Activated naive CD8-positive, alpha-beta T cell treated with anti-CD3 and anti-CD28 coated beads, Interleukin-2, amount 50 U/mL, for 16 hours (primary cell): ENCODE measurements around the gene QSOX2.

Experiments
- DNase-seq: peaks from one replicate; pipeline ENCODE4 v3.0.0-alpha.2; 2020; ENCODE audit warnings: low read depth, low spot score

QSOX2 gene

DNA sequence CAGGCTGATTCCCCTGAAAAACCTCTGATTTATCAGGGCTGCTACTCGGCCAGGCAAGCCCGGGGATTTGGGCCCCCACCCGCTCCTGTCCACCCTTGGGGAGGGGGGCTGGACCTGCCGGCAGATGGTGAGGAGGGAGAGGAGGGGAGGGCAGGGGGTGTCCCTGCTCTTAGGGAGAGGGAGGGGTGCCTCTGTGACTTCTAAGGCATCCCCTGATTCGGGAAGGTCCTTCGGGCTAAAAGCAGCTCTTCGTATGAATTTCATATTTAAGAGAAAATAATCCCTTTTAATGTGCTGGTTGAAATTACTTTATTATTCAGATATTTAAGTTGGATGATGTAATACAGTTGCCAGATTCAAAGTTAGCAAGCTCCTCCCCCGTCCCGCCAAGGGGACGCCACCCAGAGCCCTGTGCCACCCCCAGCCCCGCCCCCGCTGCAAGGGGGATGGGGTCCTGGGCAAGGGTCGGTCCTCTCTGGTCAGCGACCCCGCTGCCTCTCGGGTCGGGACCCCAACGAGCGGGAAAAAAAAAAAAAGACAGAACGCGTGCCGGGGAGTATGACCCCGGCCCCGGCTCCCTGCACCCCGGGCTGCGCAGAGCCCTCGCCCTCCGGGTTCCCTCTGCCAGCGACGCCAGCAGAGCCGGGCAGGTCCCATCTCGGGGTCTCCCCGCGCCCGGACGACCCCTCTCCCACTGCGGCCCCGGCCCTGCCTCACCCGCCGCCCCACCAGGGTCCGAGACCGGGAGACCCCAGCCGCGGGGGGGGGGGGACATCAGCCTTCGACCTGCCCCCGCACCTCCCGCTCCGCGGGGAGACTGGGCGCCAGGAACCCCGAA, 53.1 kb downstream of the QSOX2 start:
- no peak for DNase-seq

DNA sequence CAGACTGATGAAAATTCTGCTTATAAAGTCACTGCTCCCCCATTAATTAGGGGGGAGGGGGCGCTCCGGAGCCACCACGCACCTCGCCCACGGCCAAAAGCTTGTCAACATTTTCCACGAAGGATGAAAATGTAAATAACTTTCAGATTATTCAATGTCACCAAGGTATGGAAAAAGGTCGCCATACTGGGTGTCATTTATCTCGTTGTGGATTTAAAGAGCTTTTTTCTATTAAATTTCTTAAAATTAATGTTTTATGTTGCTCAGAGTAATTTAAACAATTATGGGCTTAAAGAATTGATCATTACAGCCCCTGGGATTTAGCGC, 53.7 kb downstream of the QSOX2 start:
- no peak for DNase-seq

DNA sequence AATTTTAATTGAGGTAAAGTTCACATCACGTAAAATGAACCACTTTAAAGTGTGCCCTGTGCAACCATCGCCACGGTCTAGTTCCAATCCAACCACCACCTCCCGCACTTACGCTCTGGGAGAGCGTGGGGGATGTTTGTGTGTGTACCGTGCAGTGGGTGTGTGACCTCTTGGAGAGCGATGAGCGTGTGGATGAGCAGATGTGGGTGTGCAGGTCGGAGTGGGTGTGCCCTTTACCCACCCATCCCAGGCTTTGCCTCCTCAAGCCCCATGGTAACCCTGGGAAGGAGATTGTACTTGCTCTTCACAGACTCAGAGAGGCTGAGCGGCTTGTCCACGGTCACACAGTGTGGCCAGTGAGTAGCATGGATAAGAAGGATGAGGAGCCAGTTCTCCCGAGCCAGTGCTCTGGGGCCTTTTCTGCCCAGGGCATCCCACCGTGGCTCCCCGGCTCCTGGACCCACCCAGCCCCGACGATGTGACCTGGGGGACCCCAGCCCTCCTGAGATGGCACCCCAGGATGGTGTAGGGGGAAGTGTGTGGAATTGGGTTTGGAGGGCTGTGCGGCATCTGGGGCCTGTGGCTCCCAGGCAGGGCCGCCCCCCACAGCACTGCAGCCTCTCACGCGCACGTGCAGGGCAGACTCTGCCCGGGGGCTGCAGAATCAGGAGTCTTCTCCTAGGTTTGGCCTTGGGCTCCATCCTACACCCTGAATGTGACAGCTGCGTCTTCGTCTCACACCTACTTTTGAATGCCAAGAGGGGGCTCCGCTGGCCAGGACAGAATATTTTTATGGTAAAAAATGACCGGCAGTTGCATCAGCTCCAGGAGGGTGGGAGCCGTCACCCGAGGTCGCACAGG, 54.3 kb downstream of the QSOX2 start:
- no peak for DNase-seq

DNA sequence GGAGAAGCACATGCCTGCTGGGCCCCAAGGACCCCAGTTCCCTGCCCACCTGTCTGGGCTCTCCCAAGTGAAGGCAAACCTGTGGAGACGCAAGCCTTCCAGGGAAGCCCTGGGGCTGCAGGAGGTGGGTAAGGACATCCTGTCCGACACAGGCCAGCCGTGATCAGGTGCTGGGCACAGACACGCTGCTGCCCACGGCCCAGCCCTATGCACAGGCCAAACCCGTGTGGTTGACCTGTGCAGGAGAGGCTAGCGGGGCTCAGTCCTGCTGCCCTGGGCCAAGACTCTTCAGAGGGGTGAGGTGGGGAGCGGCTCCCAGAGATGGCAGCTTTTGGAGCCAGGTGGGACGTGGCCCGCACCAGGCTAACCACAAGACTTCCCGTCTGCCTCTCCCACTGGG, 55.0 kb downstream of the QSOX2 start:
- DNase-seq: no peak

DNA sequence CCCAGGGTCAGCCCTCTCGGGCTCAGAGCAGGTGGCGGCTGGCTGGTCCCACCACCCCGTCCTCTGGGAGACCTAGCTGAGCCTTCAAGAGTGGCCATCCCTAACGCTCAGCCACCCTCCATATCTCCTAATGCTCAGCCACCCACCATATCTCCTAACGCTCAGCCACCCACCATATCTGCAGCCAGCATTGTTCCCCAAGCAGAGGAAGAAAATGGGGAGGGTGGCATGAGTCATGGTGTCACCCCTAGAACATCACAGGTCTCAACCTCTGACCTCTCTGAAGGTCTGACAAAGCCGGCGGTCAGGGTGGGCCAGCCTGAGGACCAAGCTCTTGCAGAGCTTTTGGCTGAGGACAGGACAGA, 55.4 kb downstream of the QSOX2 start:
- no peak for DNase-seq

DNA sequence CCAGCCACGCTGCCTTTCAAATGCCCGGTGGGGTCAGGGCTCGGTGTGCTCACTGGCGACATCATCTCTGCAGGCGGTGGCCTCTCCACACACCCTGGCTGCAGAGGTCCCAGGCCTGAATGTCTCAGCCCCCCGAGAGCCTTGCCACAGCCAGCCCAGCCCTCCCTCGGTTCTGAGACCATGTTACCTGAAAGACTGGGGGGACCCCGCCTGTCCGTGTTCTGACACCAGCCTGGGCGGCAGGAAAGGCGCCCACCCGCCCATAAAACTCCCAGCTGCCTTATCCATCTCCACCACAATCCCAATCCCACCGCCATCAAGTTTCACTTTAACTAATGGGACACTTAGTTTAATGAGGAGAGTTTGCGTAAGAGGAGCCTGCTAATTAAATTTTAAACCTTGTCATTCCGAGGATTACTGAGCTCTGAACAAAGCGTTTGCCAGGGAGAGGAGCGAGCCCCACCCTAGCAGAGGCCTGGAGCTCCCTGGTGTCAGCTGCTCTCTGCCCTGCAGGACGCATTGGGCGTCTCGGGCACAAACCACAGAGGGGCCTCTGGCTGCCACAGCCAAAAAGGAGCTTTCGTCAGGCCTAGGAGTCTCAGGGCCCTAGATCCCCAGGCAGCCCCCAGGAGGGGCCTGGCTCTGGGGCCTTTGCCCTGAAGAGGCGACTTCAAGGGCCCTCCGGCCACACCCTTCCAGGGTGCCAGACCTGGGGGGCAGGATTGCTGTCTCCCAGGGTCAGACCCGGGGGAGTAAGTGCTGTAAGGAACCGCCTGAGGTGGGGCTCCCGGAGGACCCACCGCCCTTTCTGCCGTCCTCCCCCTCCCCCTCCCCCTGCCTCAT, 56.0 kb downstream of the QSOX2 start:
- no peak for DNase-seq

DNA sequence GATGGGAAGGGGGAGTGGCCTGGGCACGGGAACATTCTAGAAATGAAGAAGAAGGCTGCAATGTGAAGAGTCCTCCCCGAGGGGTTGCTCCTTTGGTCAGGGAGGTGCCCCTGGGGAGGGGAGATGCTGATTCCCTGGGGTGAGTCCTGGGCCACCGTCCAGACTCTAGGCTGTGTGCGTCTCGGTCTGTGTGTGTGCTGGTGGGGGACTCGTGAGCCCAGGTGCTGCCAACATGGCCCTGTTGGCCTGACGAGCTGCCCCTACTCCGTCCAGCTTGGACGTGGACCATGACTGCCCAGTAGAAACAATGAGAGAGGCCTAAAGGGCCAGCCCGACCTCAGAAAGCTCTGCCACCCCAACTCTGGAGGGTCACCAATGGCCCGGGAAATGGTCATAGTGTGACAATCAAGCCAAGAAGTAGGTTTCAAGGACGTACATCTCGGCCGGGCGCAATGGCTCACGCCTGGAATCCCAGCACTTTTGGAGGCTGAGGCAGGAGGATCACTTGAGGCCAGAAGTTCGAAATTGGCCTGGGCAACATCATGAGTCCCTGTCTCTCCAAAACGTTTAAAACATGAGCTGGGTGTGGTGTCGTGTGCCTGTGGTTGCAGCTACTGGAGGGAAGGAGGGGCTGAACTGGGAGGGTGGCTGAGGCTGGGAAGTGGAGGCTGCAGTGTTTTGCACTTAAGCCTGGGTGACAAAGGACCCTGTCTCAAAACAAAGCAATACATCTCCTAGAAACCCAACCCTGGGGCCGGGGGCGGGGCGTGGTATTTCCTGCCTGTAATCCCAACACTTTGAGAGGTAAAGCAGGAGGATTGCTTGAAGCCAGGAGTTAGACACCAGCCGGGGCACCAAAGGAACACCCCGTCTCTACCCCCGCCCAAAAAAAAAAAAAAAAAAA, 57.7 kb downstream of the QSOX2 start:
- DNase-seq: no peak

DNA sequence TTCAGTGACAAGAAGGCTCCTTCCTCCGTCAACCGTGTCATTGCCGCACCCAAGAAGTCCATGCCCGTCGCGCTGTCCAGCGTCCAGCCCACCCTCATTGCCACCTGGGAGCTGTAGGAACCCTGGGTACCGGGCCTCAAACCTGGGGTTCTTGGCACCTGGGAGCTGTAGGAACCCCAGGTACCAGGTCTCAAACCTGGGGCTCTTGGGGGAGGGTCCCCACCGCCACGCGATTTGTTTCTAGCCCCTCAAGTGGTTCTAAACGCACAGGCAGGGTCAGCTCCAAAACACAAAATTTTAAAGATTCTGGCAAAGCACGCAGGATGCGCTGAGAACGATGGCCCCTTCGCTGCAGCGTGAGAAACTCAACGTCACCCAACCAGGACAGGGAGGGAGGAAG, 58.4 kb downstream of the QSOX2 start:
- DNase-seq: no peak

DNA sequence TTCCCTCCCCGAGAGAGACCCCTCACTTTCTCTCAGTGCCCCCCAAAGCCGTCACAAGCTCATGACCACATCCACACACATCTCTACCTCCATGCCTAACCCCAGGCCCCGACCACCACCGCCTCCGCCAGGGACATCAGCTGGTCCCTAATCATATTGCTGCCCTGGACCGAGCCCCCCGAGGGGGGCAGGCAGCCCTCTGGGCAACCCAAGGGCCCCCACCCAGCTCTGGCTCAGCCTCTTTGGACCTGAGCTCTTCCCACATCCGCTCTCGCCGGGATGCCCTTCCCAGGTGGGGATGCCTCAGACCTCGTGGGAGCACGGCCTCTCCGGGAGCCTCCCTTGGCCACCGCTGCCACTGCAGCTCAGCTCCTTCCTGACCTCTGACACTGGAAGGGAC, 59.2 kb downstream of the QSOX2 start:
- no peak for DNase-seq

DNA sequence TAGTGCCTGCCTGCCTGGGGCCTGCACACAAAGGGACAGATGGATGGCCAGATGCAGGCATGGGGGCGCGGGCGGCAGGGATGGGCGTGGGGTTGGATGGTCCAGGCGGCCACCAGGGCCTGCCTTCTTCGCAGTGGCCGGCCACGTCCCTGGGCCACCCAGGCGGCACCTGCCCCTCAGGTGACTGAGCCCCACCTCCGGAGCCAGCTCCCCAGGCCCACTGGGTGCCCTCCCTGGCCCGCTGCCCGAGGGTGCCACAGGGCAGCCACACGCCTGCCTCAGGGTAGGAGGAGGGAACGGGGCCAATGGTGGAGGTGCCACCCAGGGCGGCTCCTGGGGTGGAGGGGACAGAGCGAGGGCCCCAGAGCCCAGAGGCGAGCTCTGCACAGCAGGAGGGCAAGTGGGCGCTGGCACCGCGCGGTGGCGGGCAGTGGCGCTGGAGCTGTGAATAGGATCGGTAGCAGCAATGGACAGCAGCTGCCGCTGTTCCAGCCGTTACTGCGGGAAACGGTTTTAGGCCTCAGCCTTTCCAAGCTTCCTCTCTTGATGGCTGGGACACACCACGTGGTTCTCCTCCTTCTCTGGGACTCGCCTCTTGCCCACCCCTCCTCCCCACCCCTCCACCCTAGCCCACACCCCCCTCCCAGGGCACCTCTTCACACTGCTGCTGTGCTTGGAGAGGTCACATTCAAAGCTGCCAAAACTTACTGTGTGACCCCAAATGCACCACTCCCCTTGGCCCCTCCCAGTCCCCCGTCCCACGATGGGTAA, 59.8 kb downstream of the QSOX2 start:
- no peak for DNase-seq

DNA sequence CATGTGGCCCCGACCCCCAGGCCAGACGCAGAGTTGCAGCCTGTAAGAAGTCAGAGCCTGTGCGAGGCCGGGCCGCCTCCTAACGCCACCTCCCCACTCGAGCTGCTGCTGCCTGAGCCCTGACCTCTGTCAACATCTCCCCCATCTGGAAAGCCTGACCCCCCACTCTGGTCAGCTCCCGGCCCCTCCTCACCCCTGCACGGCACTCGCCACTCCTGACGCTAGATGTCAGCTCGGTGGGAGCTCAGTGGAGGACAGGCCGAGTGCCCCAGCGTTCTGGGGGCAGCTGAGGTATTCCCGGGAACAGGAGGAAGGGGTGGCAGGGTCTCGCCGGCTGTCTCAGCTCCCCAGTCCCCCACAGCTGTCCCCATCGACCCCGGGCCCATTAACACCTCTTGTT, 60.5 kb downstream of the QSOX2 start:
- no peak for DNase-seq

DNA sequence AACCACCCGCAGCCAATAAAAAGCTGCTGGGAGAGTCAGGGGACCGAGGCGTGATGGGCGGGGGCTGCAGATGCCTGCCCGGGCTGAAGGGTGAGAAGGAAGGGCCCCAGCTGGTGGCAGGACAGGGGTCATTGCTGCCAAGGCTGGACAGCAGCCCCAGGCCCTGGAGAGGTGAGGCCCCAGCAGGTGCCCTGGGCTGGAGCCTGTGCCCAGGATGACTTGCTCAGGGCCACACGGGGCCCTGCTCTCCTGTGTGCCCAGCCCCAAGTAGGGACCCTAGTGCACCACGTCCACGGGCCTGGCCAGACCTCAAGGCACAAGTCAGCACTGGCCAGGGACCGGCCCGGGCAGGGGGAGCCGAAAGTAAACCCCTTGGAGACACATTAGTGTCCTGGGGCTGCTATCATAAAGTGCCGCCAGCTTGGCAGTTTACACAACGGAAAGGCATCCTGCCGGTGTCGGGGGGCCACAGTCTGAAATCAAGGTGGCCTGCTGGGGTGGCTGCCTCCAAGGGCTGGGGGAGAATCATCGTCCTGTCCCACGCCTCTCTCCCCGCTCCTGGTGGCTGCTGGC, 62.7 kb downstream of the QSOX2 start:
- no peak for DNase-seq

DNA sequence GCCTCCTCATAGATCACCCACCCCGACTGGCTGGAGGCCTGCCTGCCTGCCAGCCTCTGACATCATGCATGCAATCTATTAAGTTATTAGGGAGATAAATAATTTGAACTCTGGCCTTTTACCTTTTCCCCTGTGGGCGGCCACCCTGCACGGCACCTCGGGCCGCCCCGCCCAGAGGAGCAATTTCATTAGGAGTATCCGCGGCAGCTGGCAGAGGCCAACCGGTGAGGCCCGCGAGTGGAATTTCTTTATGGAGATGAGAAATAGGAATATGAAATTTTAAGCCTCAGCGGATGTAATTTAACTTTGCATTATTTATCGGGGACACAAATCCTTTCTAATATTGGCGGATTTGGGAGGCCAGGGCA, 63.2 kb downstream of the QSOX2 start:
- no peak for DNase-seq

DNA sequence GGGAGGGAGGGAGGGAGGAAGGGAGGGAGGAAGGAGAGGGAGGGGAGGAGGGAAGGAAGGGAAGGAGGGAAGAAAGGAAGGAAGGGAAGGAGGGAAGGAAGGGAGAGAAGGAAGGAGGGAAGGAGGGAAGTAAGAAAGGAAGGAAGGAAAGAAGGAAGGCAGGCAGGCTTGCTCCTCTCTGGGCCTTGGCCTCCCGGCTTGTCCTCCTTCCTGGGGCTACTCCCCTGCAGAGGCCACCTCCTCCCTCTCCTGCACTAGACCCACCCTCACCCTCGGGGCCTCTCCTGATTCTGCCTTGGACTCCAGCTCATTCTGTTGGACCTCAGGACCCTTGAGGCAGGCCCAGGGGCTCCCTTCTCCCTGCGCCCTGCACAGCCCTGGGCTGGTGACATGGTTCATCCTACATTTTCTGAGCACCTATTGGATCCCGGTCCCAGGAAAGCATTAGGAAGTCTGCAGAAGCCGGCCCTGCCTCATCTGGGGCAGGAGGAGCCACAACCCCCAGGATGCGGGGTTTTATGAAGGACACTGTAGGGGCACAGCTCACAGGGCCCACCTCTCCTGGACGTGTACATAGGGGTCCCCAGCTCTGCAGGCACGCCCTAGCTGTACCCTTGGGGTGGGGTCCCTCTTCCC, 63.7 kb downstream of the QSOX2 start:
- DNase-seq: no peak

DNA sequence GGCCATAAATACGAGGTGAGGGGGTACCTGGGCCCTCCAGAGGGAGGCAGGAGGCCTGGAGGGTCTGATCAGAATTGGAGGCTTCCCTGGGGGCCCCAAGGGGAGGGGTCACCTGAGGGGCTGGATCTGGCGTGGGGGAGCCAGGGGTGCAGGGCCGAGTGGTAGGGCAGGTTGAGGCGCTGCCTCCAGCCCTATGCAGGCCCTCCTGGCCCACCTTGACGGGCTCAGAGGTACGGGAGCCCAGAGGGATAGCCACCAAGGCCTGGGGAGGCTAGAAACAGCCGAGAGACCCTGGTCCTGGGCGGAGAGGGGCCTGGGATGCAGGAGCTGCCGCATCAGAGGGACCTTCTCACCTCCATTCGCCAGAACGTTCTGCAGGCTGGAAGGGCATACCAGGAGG, 65.0 kb downstream of the QSOX2 start:
- DNase-seq: no peak

DNA sequence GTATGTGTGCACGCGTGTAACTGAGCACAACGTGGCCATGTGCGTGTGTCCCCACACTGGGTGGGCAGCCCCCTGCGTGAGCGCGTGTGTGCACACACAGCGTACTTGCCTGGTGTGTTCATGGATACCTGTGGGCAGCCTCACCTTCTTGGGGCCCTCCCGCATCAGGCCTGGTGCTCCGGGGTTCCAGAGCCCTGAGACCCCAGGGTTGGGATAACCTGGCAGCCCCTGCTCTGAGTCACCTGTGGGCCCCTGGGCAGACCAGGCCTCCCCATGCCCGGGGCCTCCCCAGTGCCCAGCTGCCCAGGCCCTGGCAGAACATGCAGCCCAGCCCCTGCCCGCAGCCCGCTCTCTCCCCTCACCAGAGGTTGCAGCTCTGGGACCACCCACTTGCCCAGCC, 65.9 kb downstream of the QSOX2 start:
- DNase-seq: no peak

DNA sequence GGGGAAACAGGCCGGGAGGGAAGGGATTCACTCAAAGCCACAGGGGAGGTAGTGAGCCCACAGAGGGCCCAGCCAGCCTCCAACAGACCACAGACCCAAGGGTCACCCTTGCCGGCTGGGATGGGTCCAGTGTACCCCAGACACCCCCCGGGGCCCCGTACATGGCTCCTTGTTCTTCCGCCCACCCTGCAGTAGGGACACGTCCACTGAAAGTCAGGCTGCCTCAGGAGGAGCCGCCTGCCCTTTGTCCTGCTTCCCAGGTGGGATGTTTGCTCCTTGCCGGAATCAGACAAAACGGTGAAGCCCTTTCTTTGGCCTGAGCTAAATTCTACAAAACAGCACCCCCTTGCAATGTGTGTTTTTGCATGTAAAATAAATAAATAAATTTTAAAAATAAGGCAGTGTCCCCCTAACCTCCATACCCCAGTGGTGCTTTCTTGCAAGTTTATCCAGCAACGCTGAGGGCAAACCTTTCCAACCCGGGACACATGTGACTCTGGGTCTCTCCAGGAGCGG, 66.5 kb downstream of the QSOX2 start:
- DNase-seq: no peak

DNA sequence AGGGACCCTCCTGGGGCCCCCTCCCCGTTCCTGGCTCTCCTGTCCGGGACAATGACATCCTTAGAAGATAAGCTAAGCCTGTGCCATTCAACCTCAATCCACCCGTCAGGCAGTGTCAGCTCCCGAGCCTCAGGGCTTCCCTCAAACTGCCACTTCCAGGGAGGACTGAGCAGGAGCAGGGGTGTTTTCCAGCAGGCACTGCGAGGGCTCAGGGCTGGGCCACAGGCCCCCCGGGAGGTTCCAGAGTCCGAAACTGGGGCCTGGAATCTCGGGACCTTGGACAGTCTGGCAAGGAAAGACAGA, 66.9 kb downstream of the QSOX2 start:
- no peak for DNase-seq

DNA sequence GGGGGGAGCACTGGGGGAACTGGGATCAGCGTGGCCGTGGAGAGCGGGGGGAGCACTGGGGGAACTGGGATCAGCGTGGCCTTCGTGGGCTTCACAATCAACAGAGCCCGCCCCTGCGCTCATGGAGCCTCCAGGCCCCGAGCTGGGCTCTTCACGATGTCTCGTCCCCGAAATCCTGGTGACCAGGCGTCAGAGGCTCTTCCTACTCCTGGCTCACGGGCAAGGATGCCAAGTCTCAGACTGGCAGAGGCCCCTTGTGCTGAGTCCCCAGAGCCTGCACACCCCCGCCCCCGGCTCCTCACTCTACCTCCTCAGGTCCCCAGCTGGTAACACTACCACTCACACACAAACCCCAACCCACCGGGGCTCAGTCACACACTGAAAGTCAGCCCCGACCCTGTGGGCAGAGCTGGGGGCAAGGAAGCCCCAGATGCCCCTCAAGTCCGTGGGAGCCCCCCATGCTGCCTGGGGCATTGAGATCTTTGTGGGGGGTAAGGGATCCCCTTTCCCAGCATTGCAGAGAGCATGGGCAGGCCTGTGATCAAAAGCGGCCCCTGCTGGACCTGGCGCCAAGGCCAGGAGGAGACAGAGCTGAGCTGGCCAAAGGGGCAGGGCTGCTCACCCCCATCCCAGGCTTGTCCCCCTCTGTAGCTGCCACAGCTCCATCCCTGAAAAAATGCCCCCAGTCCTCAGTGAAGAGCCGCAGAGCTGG, 67.4 kb downstream of the QSOX2 start:
- DNase-seq: no peak
